SK-N-SH (cell line): ENCODE measurements around the gene SP3. TPM values are rescaled to one million over a fixed set of nuclear protein-coding genes. Genes with fewer than 3 reads are reported as not detected.

ENCODE experiments used
- CTCF ChIA-PET: fragments of 300-600, 350-600 bp; formaldehyde crosslinking; extraction: SDS; loops from one replicate; lab custom pipeline; 2021; lab: Yijun Ruan, JAX
- POLR2A ChIA-PET: fragments of 350-600 bp; sonication (Branson Sonifier 250); formaldehyde crosslinking; extraction: SDS; loops from one replicate; lab custom pipeline; 2020; ENCODE audit warnings: antibody characterized with exemption, inconsistent platforms; lab: Yijun Ruan, JAX
- DNase-seq: peaks from one replicate; pipeline ENCODE4 v3.0.0; 2012
- H2AFZ ChIP-seq: fragments of 200-600 bp; sonication (generic); 2 replicates; pipeline ENCODE4 v1.8.1; 2016; ENCODE audit warnings: antibody characterized with exemption, mild to moderate bottlenecking, low read depth
- H3F3A ChIP-seq: fragments of 200-600 bp; sonication (generic); replicated peaks from 2 replicates; pipeline ENCODE3; 2016; ENCODE audit warnings: antibody characterized with exemption, mild to moderate bottlenecking; ENCODE audit not compliant: insufficient read depth
- H3K27ac ChIP-seq, 2 experiments: fragments of 200-500 bp in 1 of 2; fragments of 200-600 bp in 1 of 2; sonication (Bioruptor generic) in 1 of 2; sonication (generic), shearing (Covaris generic) in 1 of 2; 2 replicates each; pipeline versions ENCODE4 v1.5.1 to v1.6.1; 2014 to 2016; ENCODE audit warnings: low read depth in 2 of 2, inconsistent platforms in 1 of 2, low read length in 1 of 2, mild to moderate bottlenecking in 1 of 2, mixed read lengths in 1 of 2
- H3K27me3 ChIP-seq: fragments of 200-600 bp; sonication (generic), shearing (Covaris generic); 2 replicates; pipeline ENCODE4 v1.6.1; 2016; ENCODE audit warnings: mixed run types; ENCODE audit not compliant: insufficient read depth
- H3K36me3 ChIP-seq, 2 experiments: fragments of 200-500 bp in 1 of 2; fragments of 200-600 bp in 1 of 2; sonication (Bioruptor generic) in 1 of 2; sonication (generic) in 1 of 2; replicated peaks in 1 of 2; 2 replicates each; pipeline versions ENCODE3 to v1.5.1; 2014 to 2016; ENCODE audit warnings: low read length in 1 of 2, mild to moderate bottlenecking in 1 of 2; ENCODE audit not compliant: insufficient read depth in 2 of 2, control insufficient read depth in 1 of 2
- H3K4me1 ChIP-seq, 2 experiments: fragments of 200-500 bp in 1 of 2; fragments of 200-600 bp in 1 of 2; sonication (Bioruptor generic) in 1 of 2; sonication (generic), shearing (Covaris generic) in 1 of 2; 2 replicates each; pipeline versions ENCODE4 v1.5.1 to v1.6.1; 2014 to 2016; ENCODE audit warnings: low read depth in 1 of 2, low read length in 1 of 2, mixed run types in 1 of 2; ENCODE audit not compliant: insufficient read depth in 2 of 2, control insufficient read depth in 1 of 2
- H3K4me2 ChIP-seq: fragments of 200-600 bp; sonication (generic), shearing (Covaris generic); 2 replicates; pipeline ENCODE4 v1.6.1; 2017; ENCODE audit warnings: mixed run types
- H3K4me3 ChIP-seq, 2 experiments: fragments of 200-500 bp in 1 of 2; fragments of 200-600 bp in 1 of 2; sonication (Bioruptor generic) in 1 of 2; sonication (generic), shearing (Covaris generic) in 1 of 2; 2 replicates each; pipeline versions ENCODE4 v1.5.1 to v1.8.1; 2014 to 2016; ENCODE audit warnings: low read depth in 2 of 2, inconsistent platforms in 1 of 2, low read length in 1 of 2, mild to moderate bottlenecking in 1 of 2, mixed read lengths in 1 of 2, moderate library complexity in 1 of 2
- H3K79me2 ChIP-seq: fragments of 200-600 bp; sonication (generic); 2 replicates; pipeline ENCODE4 v1.8.1; 2017; ENCODE audit warnings: mild to moderate bottlenecking; ENCODE audit not compliant: insufficient read depth
- H3K9ac ChIP-seq: fragments of 200-600 bp; sonication (generic); 2 replicates; pipeline ENCODE4 v1.6.1; 2017; ENCODE audit warnings: mixed run types
- H3K9me2 ChIP-seq: fragments of 200-600 bp; sonication (generic); 2 replicates; pipeline ENCODE4 v1.6.1; 2017; ENCODE audit warnings: mixed run types
- H3K9me3 ChIP-seq: fragments of 200-600 bp; sonication (generic); 2 replicates; pipeline ENCODE4 v1.6.1; 2017; ENCODE audit warnings: mixed run types, mild to moderate bottlenecking, moderate library complexity
- H4K20me1 ChIP-seq: fragments of 200-600 bp; sonication (generic); 2 replicates; pipeline ENCODE4 v1.6.1; 2017; ENCODE audit warnings: mild to moderate bottlenecking, mixed run types; ENCODE audit not compliant: insufficient read depth
- CHD2 ChIP-seq: fragments of 150-350 bp; IDR thresholded peaks from 2 replicates; pipeline ENCODE4 v1.6.1; 2018; ENCODE audit warnings: low read length; ENCODE audit not compliant: partially characterized antibody
- CTCF ChIP-seq: fragments of 200-600 bp; sonication (generic); IDR thresholded peaks from 2 replicates; pipeline ENCODE4 v1.6.1; 2017; ENCODE audit warnings: antibody characterized with exemption, mild to moderate bottlenecking, moderate library complexity
- ELF1 ChIP-seq: IDR thresholded peaks from 2 replicates; pipeline ENCODE4 v1.4.0; 2012
- EZH2phosphoT487 ChIP-seq: fragments of 200-600 bp; sonication (generic); IDR thresholded peaks from 2 replicates; pipeline ENCODE4 v1.6.1; 2017; ENCODE audit warnings: low read depth, mixed run types, mild to moderate bottlenecking, antibody characterized with exemption, moderate library complexity, borderline replicate concordance
- FOSL2 ChIP-seq: IDR thresholded peaks from 2 replicates; pipeline ENCODE4 v1.4.0; 2012; ENCODE audit warnings: low read depth, mild to moderate bottlenecking, moderate library complexity, borderline replicate concordance
- FOXJ3 ChIP-seq: sonication (generic); formaldehyde crosslinking; IDR thresholded peaks from 2 replicates; pipeline ENCODE4 v1.5.1; 2020; ENCODE audit warnings: mild to moderate bottlenecking, missing genetic modification reagents
- FOXM1 ChIP-seq: IDR thresholded peaks from 2 replicates; pipeline ENCODE4 v1.4.0; 2012; ENCODE audit warnings: low read depth, mild to moderate bottlenecking
- GABPA ChIP-seq: IDR thresholded peaks from 2 replicates; pipeline ENCODE4 v1.4.0; 2012; ENCODE audit warnings: low read depth, mild to moderate bottlenecking
- GATA2 ChIP-seq: sonication (generic); formaldehyde crosslinking; IDR thresholded peaks from 2 replicates; pipeline ENCODE4 v1.5.0; 2020; ENCODE audit warnings: mild to moderate bottlenecking, missing genetic modification reagents
- IRF3 ChIP-seq: fragments of 150-350 bp; IDR thresholded peaks from 2 replicates; pipeline ENCODE4 v1.6.1; 2016; ENCODE audit warnings: mild to moderate bottlenecking, low read depth, low read length
- MAX ChIP-seq: IDR thresholded peaks from 2 replicates; pipeline ENCODE4 v1.4.0; 2012; ENCODE audit warnings: low read depth
- MEF2A ChIP-seq: IDR thresholded peaks from 2 replicates; pipeline ENCODE4 v1.4.0; 2012; ENCODE audit warnings: low read depth, borderline replicate concordance
- MXI1 ChIP-seq: IDR thresholded peaks from 2 replicates; pipeline ENCODE4 v1.6.1; 2012; ENCODE audit warnings: mild to moderate bottlenecking, low read depth, low read length, improper control_type of control experiment
- NFIC ChIP-seq: IDR thresholded peaks from 2 replicates; pipeline ENCODE4 v1.4.0; 2012; ENCODE audit warnings: borderline replicate concordance
- PBX3 ChIP-seq: IDR thresholded peaks from 2 replicates; pipeline ENCODE4; 2012
- POLR2AphosphoS5 ChIP-seq: IDR thresholded peaks from 2 replicates; pipeline ENCODE4 v1.6.1; 2012; ENCODE audit warnings: low read depth, low read length
- RAD21 ChIP-seq: IDR thresholded peaks from 2 replicates; pipeline ENCODE4 v1.6.1; 2012; ENCODE audit warnings: mild to moderate bottlenecking, low read length
- RFX5 ChIP-seq: IDR thresholded peaks from 2 replicates; pipeline ENCODE4 v1.6.1; 2012; ENCODE audit warnings: mild to moderate bottlenecking, improper control_type of control experiment, low read length
- SIN3A ChIP-seq: IDR thresholded peaks from 2 replicates; pipeline ENCODE4 v1.6.1; 2012; ENCODE audit warnings: low read depth, mild to moderate bottlenecking, low read length, moderate library complexity, borderline replicate concordance
- SMC3 ChIP-seq: IDR thresholded peaks from 2 replicates; pipeline ENCODE4 v1.6.1; 2012; ENCODE audit warnings: low read depth, low read length, improper control_type of control experiment
- USF1 ChIP-seq: IDR thresholded peaks from 2 replicates; pipeline ENCODE4 v1.4.0; 2012; ENCODE audit warnings: low read depth, borderline replicate concordance
- USF2 ChIP-seq: fragments of 150-350 bp; IDR thresholded peaks from 2 replicates; pipeline ENCODE4 v1.6.1; 2017; ENCODE audit warnings: antibody characterized with exemption, low read length, low read depth, borderline replicate concordance
- YY1 ChIP-seq: IDR thresholded peaks from 2 replicates; pipeline ENCODE4 v1.4.0; 2012; ENCODE audit warnings: low read depth, mild to moderate bottlenecking
- ZBTB33 ChIP-seq: IDR thresholded peaks from 2 replicates; pipeline ENCODE4 v1.4.0; 2012; ENCODE audit warnings: low read depth, borderline replicate concordance
- WGBS: methylation state at CpG from one replicate; pipeline ENCODE4 v1.1.6; 2017; ENCODE audit warnings: low lambda C conversion rate; 5-methylcytosine and 5-hydroxymethylcytosine counted together
- polyA plus RNA-seq, 3 experiments: library from polyadenylated mRNA; depleted of rRNA; stranded (reverse); fragments of >200 nt; gene quantifications; 2 replicates each; pipeline ENCODE4 v1.2.3, GENCODE V29; 2012

Gene SP3
- polyA plus RNA-seq (2012; rRNA removed): 23.1 and 28.9 TPM in 2 replicates
- polyA plus RNA-seq (2012; cell fraction: cytosol; rRNA removed): 25.0 and 30.2 TPM in 2 replicates
- polyA plus RNA-seq (2012; cell fraction: nucleus; rRNA removed): 12.7 and 27.2 TPM in 2 replicates

GRCh38 chr2:173965372-173966025, at the start of gene SP3:
Gene SP3 (minus strand): TSS chr2:173965373. CDS start chr2:173965171, 202 bp downstream.
- CTCF ChIA-PET: interaction anchor here (0.8 kb wide), 1 partner anchor 59 kb away, joined by 3 read pairs; no protein-coding TSS in a partner anchor
- Histone ChIP-seq H3K4me3 (peak within 1 kb of the TSS; percentile 84 to 91), H3K27ac (peak within 1 kb of the TSS; percentile 95 to 100), H3F3A (peaks cover 30% of the 10 kb centered on the region), H4K20me1 (peaks cover 15% of the 10 kb centered on the region), H3K79me2 (peaks cover 46% of the 10 kb centered on the region), H3K4me2 (peak within 1 kb of the TSS; percentile 74), H2AFZ (peak within 1 kb of the TSS; percentile 55), H3K27me3 (no peaks in the 10 kb centered on the region), H3K9ac (peak within 1 kb of the TSS; percentile 99), H3K9me3 (peaks cover 10% of the 10 kb centered on the region; the same call in 1 of the 2 replicates), H3K4me1 (peaks cover 10 to 12% of the 10 kb centered on the region in 2 experiments; a peak in 2 of 4 replicates), H3K9me2 (no peaks in the 10 kb centered on the region), H3K36me3 (peaks cover 16 to 18% of the 10 kb centered on the region in 2 experiments)
- POLR2A ChIA-PET: interaction anchor here (0.7 to 1.1 kb wide), 3 partner anchors 58 to 86 kb away, joined by 3 read pairs; no protein-coding TSS in a partner anchor
- WGBS: 3% methylated on average over 15 of the region's 52 CpGs
- peak; percentile 98 for DNase-seq
- TF ChIP-seq NFIC (no peak), MXI1 (peak; percentile 44; the same call in 1 of the 2 replicates), MEF2A (peak; percentile 26; the same call in 1 of the 2 replicates), ZBTB33 (no peak), GATA2 (CRISPR knock-in tag) (no peak), MAX (peak; percentile 17), SIN3A (0 out of 2 replicates have a peak, but pooled peaks have one; percentile 59), RFX5 (no peak), FOXM1 (no peak), POLR2AphosphoS5 (peak; percentile 89), RAD21 (no peak; the same call in 1 of the 2 replicates), FOXJ3 (CRISPR knock-in tag) (no peak), SMC3 (peak; percentile 18; the same call in 1 of the 2 replicates), CHD2 (peak; percentile 80), CTCF (0 out of 2 replicates have a peak, but pooled peaks have one; percentile 15), YY1 (peak; percentile 69), ELF1 (peak; percentile 83), GABPA (peak; percentile 93), PBX3 (peak; percentile 99), USF1 (0 out of 2 replicates have a peak, but pooled peaks have one; percentile 22), IRF3 (peak; percentile 78), FOSL2 (no peak), EZH2phosphoT487 (no peak), USF2 (no peak)
